DOHH2 (cell line): ENCODE measurements around the gene ANKRD2.

Experiments
- CTCF ChIP-seq: fragments of 200-600 bp; sonication (generic); IDR thresholded peaks from one replicate; pipeline ENCODE4 v1.5.1; 2014; ENCODE audit warnings: antibody characterized with exemption, mild to moderate bottlenecking, low read depth, low read length; ENCODE audit not compliant: poor library complexity, severe bottlenecking
- EZH2phosphoT487 ChIP-seq: fragments of 200-600 bp; sonication (generic); IDR thresholded peaks from 2 replicates; pipeline ENCODE4 v1.6.1; 2017; ENCODE audit warnings: borderline replicate concordance, mild to moderate bottlenecking, antibody characterized with exemption, low read length, moderate library complexity, mixed read lengths

GRCh38 chr10:97598407-97599271, 26.1 kb downstream of the ANKRD2 start:
- TF ChIP-seq CTCF, result no peak
- TF ChIP-seq EZH2phosphoT487, result no peak
